ENCODE results near the gene KLRG1. TPM values are rescaled to one million over a fixed set of nuclear protein-coding genes. Genes with fewer than 3 reads are reported as not detected.

Gene KLRG1
- total RNA-seq, 1 donor from 2014 or later = 8.0 TPM

DNA sequence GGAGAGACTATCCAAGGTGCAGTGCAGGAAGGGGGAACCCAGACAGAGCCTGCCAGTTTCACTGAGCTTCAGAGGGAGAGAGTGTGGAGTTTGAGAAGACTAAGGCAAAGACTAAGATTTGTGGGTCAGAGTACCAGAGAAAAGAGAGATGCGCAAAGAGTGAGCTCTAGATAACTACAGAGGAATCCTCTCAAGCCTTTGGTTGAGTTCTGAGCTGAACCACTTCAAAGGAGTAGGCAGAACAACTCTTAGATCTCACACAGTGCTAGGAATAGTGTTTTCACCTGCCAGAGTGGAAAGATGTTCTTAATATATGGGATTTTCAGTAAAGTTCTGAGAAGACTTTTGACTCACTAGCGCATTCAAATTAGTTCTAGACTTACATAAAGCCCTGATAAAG lies 29.2 kb upstream of the KLRG1 start:
- H3K36me3 Mint-ChIP-seq (ENCODE audit: insufficient read depth) = peaks cover 25% of the 10 kb centered on the region
- peaks cover 21% of the 10 kb centered on the region for H3K9me3 Mint-ChIP-seq (ENCODE audit: low read depth)
- no peaks in the 10 kb centered on the region for H3K27me3 Mint-ChIP-seq
- TF ChIP-seq, protein P1, sequence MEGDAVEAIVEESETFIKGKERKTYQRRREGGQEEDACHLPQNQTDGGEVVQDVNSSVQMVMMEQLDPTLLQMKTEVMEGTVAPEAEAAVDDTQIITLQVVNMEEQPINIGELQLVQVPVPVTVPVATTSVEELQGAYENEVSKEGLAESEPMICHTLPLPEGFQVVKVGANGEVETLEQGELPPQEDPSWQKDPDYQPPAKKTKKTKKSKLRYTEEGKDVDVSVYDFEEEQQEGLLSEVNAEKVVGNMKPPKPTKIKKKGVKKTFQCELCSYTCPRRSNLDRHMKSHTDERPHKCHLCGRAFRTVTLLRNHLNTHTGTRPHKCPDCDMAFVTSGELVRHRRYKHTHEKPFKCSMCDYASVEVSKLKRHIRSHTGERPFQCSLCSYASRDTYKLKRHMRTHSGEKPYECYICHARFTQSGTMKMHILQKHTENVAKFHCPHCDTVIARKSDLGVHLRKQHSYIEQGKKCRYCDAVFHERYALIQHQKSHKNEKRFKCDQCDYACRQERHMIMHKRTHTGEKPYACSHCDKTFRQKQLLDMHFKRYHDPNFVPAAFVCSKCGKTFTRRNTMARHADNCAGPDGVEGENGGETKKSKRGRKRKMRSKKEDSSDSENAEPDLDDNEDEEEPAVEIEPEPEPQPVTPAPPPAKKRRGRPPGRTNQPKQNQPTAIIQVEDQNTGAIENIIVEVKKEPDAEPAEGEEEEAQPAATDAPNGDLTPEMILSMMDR (IDR thresholded peaks at IDR 0.05; ENCODE audit: unreplicated experiment) = no peak
- no peak for DNase-seq (ENCODE audit: low spot score, unreplicated experiment)
- no peak overlapping the region for H3K4me3 Mint-ChIP-seq (ENCODE audit: low read depth)
- no peaks in the 10 kb centered on the region for H3K4me1 Mint-ChIP-seq (ENCODE audit: low read depth)
- H3K27ac Mint-ChIP-seq = peak overlapping the region; percentile 27

GRCh38 chr12:8968761-8969160 lies 20.6 kb upstream of the KLRG1 start:
- H3K36me3 Mint-ChIP-seq (ENCODE audit: insufficient read depth) = peaks cover 25% of the 10 kb centered on the region

GRCh38 chr12:8969861-8970411 lies 19.4 kb upstream of the KLRG1 start:
- no peak overlapping the region for H3K4me3 Mint-ChIP-seq (ENCODE audit: low read depth)
- no peaks in the 10 kb centered on the region for H3K27me3 Mint-ChIP-seq
- no peak overlapping the region for H3K27ac Mint-ChIP-seq
- H3K36me3 Mint-ChIP-seq (ENCODE audit: insufficient read depth) = peaks cover 19% of the 10 kb centered on the region
- no peak for DNase-seq (ENCODE audit: low spot score, unreplicated experiment)
- TF ChIP-seq, protein P1 (IDR thresholded peaks at IDR 0.05; ENCODE audit: unreplicated experiment) = no peak
- H3K4me1 Mint-ChIP-seq (ENCODE audit: low read depth) = no peaks in the 10 kb centered on the region
- H3K9me3 Mint-ChIP-seq (ENCODE audit: low read depth) = peaks cover 30% of the 10 kb centered on the region

More at GRCh38 chr12:8968761-8969160, 20.6 kb upstream of the KLRG1 start:
- no peak overlapping the region for H3K27ac Mint-ChIP-seq
- H3K27me3 Mint-ChIP-seq = no peaks in the 10 kb centered on the region
- TF ChIP-seq, protein P1 (IDR thresholded peaks at IDR 0.05; ENCODE audit: unreplicated experiment) = no peak
- DNase-seq (ENCODE audit: low spot score, unreplicated experiment) = no peak
- peaks cover 36% of the 10 kb centered on the region for H3K9me3 Mint-ChIP-seq (ENCODE audit: low read depth)
- H3K4me1 Mint-ChIP-seq (ENCODE audit: low read depth) = no peaks in the 10 kb centered on the region
- no peak overlapping the region for H3K4me3 Mint-ChIP-seq (ENCODE audit: low read depth)

DNA sequence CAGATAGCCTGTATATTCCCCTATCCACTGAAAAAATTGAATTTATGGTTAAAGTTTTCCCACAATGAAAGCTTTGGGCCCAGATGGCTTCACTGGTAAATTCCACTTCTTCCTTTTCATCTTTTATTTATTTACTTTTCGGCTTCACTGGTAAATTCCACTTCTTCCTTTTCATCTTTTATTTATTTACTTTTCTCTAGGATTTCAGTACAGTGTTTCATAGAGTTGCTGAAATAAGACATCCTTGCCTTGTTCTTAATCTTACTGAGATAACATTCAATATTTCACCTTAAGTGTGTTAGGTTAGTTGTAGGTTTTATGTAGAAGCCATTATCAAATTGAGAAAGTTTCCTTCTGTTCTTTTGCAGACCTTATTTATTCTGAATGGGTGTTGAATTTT lies 18.9 kb upstream of the KLRG1 start:
- Mint-ChIP-seq H3K4me1 (ENCODE audit: low read depth) (no peaks in the 10 kb centered on the region), H3K36me3 (ENCODE audit: insufficient read depth) (peaks cover 20% of the 10 kb centered on the region), H3K27me3 (no peaks in the 10 kb centered on the region), H3K9me3 (ENCODE audit: low read depth) (peaks cover 30% of the 10 kb centered on the region), H3K4me3 (ENCODE audit: low read depth) (no peak overlapping the region), H3K27ac (no peak overlapping the region)
- DNase-seq (ENCODE audit: low spot score, unreplicated experiment) = no peak
- TF ChIP-seq, protein P1 (IDR thresholded peaks at IDR 0.05; ENCODE audit: unreplicated experiment) = no peak

GRCh38 chr12:8980137-8980536 lies 9.2 kb upstream of the KLRG1 start:
- Mint-ChIP-seq H3K27me3 (no peaks in the 10 kb centered on the region), H3K9me3 (ENCODE audit: low read depth) (peaks cover 4% of the 10 kb centered on the region), H3K4me1 (ENCODE audit: low read depth) (no peaks in the 10 kb centered on the region), H3K4me3 (ENCODE audit: low read depth) (no peak overlapping the region), H3K27ac (no peak overlapping the region), H3K36me3 (ENCODE audit: insufficient read depth) (peaks cover 5% of the 10 kb centered on the region)
- no peak for DNase-seq (ENCODE audit: low spot score, unreplicated experiment)
- TF ChIP-seq, protein P1 (IDR thresholded peaks at IDR 0.05; ENCODE audit: unreplicated experiment) = no peak

Measured in progenitor cell of endocrine pancreas (in vitro differentiated cells).